IMR-90 (cell line): ENCODE measurements around the gene ZNF385B.

Source experiments
- CTCF ChIP-seq: conservative IDR thresholded peaks from 2 replicates; pipeline ENCODE4 v1.5.1; 2012; ENCODE audit warnings: mild to moderate bottlenecking, low read depth, low read length, improper control_type of control experiment
- RAD21 ChIP-seq: IDR thresholded peaks from 2 replicates; pipeline ENCODE4 v1.6.1; 2012; ENCODE audit warnings: low read length, improper control_type of control experiment

- no peak for TF ChIP-seq RAD21
- TF ChIP-seq CTCF = no peak
Measured at GRCh38 chr2:179441551-179441950, 419.9 kb downstream of the ZNF385B start.
